ENCODE data around the gene QRSL1.

DNA sequence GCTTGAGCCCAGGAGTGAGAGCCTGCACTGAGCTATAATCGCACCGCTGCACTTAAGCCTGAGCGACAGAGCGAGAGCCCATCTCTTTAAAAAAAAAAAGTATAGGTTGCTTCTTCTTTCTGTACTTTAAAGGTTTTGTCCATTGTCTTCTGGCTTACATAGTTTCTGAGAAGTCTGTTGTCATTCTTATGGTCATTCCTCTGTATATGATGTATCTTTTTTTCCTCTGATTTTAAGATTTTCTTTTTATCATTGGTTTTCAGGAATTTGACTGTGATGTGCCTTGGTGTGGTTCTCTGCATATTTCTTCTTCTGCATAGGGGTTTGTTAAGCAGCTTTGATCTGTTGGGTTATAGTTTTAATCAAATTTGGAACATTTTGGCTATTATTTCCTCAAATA, 29.1 kb downstream of the QRSL1 start:
- TF ChIP-seq CTCF (IDR thresholded peaks at IDR 0.05): no peak
- TF ChIP-seq POLR2A (IDR thresholded peaks at IDR 0.05): no peak

All from testis (tissue), 2 donors.